HG02763 (cell line): ENCODE measurements around the gene ARHGEF4.

Experiments
- ATAC-seq: cut with Tn5 transposase; IDR thresholded peaks from one replicate; pipeline ENCODE4 v1.9.1; 2021; ENCODE audit warnings: mild to moderate bottlenecking, moderate library complexity; ENCODE audit not compliant: unreplicated experiment

ARHGEF4 gene

GRCh38 chr2:130915149-130915548 lies 78.4 kb downstream of the ARHGEF4 start:
- no peak for ATAC-seq

- ATAC-seq = no peak
Observed at GRCh38 chr2:130915595-130916437, 79.1 kb downstream of the ARHGEF4 start.

GRCh38 chr2:130916438-130916705 lies 79.7 kb downstream of the ARHGEF4 start:
- ATAC-seq = no peak

GRCh38 chr2:130917006-130917688 lies 80.4 kb downstream of the ARHGEF4 start:
- no peak for ATAC-seq

- no peak for ATAC-seq
Observed at GRCh38 chr2:130918393-130918792, 81.7 kb downstream of the ARHGEF4 start.

GRCh38 chr2:130920415-130921163 lies 83.9 kb downstream of the ARHGEF4 start:
- no peak for ATAC-seq

- no peak for ATAC-seq
Observed at GRCh38 chr2:130921164-130921476, 84.4 kb downstream of the ARHGEF4 start.

GRCh38 chr2:130922417-130922816 lies 85.7 kb downstream of the ARHGEF4 start:
- ATAC-seq = no peak

GRCh38 chr2:130928385-130928784 lies 91.7 kb downstream of the ARHGEF4 start:
- ATAC-seq = no peak

GRCh38 chr2:130930740-130931659 lies 94.3 kb downstream of the ARHGEF4 start:
- no peak for ATAC-seq

GRCh38 chr2:130933501-130933900 lies 96.8 kb downstream of the ARHGEF4 start:
- no peak for ATAC-seq

GRCh38 chr2:130936451-130936850 lies 99.7 kb downstream of the ARHGEF4 start:
- no peak for ATAC-seq

- ATAC-seq = no peak
Observed at GRCh38 chr2:130947967-130948366, 111.3 kb downstream of the ARHGEF4 start.

- ATAC-seq = no peak
Observed at GRCh38 chr2:130949954-130950353, 113.2 kb downstream of the ARHGEF4 start.

- ATAC-seq = no peak
Observed at GRCh38 chr2:130951018-130951417, 114.3 kb downstream of the ARHGEF4 start.

GRCh38 chr2:130954873-130955272 lies 118.2 kb downstream of the ARHGEF4 start:
- no peak for ATAC-seq

- no peak for ATAC-seq
Observed at GRCh38 chr2:130957915-130958314, 121.2 kb downstream of the ARHGEF4 start.

- ATAC-seq = no peak
Observed at GRCh38 chr2:130963196-130963848, 126.6 kb downstream of the ARHGEF4 start.

GRCh38 chr2:130963849-130964793 lies 127.4 kb downstream of the ARHGEF4 start:
- ATAC-seq = no peak
